Measurements from ENCODE around the gene CDC42SE1.

Gene CDC42SE1

DNA sequence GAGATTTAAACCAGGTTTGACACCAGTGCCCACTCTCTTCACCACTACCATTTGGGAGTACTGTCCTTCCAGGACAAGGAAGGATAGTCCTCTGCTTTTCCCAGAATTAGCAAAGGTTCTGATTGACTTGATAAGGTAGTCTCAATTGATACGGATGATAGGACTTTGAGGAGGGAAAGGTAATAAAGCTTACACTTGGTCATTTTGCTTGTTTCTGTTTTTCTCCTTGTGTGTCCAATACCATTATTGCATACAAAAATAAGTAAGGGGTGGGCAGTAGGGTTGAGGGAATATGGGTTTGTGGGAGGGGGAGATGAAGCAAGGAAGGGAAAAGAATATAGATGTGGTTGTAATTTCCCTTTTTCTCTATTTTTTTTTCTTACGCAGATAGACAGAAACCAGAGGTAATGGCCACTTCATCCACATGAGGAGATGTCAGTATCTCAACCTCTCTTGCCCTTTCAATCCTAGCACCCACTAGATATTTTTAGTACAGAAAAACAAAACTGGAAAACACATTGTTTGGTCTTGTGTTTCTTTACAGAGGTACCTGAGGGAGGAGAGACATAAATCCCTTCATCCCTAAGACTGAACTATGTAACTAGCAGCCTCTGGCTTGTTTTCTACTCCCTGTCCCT, 9.3 kb downstream of the CDC42SE1 start:
- TF ChIP-seq POLR2A (IDR thresholded peaks at IDR 0.05; ENCODE audit: extremely low read depth, insufficient read length) (no peak), CTCF (IDR thresholded peaks at IDR 0.05; ENCODE audit: low read depth, low read length) (no peak), MYC (IDR thresholded peaks at IDR 0.05; ENCODE audit: low read depth, low read length) (no peak)
- TF ChIP-seq, protein P1, sequence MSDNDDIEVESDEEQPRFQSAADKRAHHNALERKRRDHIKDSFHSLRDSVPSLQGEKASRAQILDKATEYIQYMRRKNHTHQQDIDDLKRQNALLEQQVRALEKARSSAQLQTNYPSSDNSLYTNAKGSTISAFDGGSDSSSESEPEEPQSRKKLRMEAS (IDR thresholded peaks at IDR 0.05; ENCODE audit: low read depth, low read length) = no peak
- no peak for DNase-seq (ENCODE audit: low read depth)
- no peak overlapping the region for H3K4me3 ChIP-seq (ENCODE audit: low read depth, low read length)

DNA sequence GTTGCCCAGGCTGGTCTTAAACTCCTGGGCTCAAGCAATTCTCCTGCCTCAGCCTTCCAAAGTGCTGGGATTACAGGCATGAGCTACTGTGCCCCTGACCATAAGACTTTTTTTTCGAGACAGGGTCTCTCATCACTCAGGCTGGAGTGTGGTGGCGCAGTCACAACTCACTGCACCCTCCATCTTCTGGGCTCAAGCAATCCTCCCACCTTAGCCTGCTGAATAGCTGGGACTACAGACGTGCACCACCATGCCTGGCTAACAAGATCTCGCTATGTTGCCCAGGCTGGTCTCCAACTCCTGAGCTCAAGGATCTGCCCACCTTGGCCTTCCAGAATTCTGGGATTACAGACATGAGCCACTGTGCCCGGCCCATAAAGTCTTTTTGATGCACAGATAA, 10.0 kb downstream of the CDC42SE1 start:
- no peak overlapping the region for H3K4me3 ChIP-seq (ENCODE audit: low read depth, low read length)
- no peak for DNase-seq (ENCODE audit: low read depth)
- TF ChIP-seq CTCF (IDR thresholded peaks at IDR 0.05; ENCODE audit: low read depth, low read length) = no peak
- TF ChIP-seq MYC (IDR thresholded peaks at IDR 0.05; ENCODE audit: low read depth, low read length) = no peak
- TF ChIP-seq POLR2A (IDR thresholded peaks at IDR 0.05; ENCODE audit: extremely low read depth, insufficient read length) = no peak
- TF ChIP-seq, protein P1 (IDR thresholded peaks at IDR 0.05; ENCODE audit: low read depth, low read length) = no peak

- no peak for DNase-seq (ENCODE audit: low read depth)
- H3K4me3 ChIP-seq (ENCODE audit: low read depth, low read length) = peak overlapping the region; percentile 61
- TF ChIP-seq, protein P1 (IDR thresholded peaks at IDR 0.05; ENCODE audit: low read depth, low read length) = no peak
- no peak for TF ChIP-seq CTCF (IDR thresholded peaks at IDR 0.05; ENCODE audit: low read depth, low read length)
- TF ChIP-seq MYC (IDR thresholded peaks at IDR 0.05; ENCODE audit: low read depth, low read length) = no peak
- TF ChIP-seq POLR2A (IDR thresholded peaks at IDR 0.05; ENCODE audit: extremely low read depth, insufficient read length) = no peak
Measured at GRCh38 chr1:151048645-151049032, 10.8 kb downstream of the CDC42SE1 start.

- DNase-seq (ENCODE audit: low read depth) = peak; percentile 77
Measured at GRCh38 chr1:151047925-151048644, 11.3 kb downstream of the CDC42SE1 start.

GRCh38 chr1:151047591-151047924, 11.9 kb downstream of the CDC42SE1 start, which contains the start of gene C1orf56:
C1orf56 (plus strand) TSS chr1:151047751; CDS start chr1:151047848, 97 bp downstream.
- DNase-seq (ENCODE audit: low read depth) = peak; percentile 65
- TF ChIP-seq, protein P1 (IDR thresholded peaks at IDR 0.05; ENCODE audit: low read depth, low read length) = 0 out of 2 replicates have a peak, but pooled peaks have one; percentile 15
- TF ChIP-seq POLR2A (IDR thresholded peaks at IDR 0.05; ENCODE audit: extremely low read depth, insufficient read length) = peak; percentile 80
- no peak for TF ChIP-seq CTCF (IDR thresholded peaks at IDR 0.05; ENCODE audit: low read depth, low read length)
- H3K4me3 ChIP-seq (ENCODE audit: low read depth, low read length) = peak within 1 kb of the TSS; percentile 61

More at GRCh38 chr1:151047925-151048644, 11.3 kb downstream of the CDC42SE1 start:
- peak overlapping the region; percentile 61 for H3K4me3 ChIP-seq (ENCODE audit: low read depth, low read length)
- TF ChIP-seq, protein P1 (IDR thresholded peaks at IDR 0.05; ENCODE audit: low read depth, low read length) = no peak; the same call in 1 of the 2 replicates
- TF ChIP-seq CTCF (IDR thresholded peaks at IDR 0.05; ENCODE audit: low read depth, low read length) (peak; percentile 46), MYC (IDR thresholded peaks at IDR 0.05; ENCODE audit: low read depth, low read length) (peak; percentile 18; the same call in 1 of the 2 replicates), POLR2A (IDR thresholded peaks at IDR 0.05; ENCODE audit: extremely low read depth, insufficient read length) (peak; percentile 51)

All from NB4 (cell line).